NOMO-1 treated with DMSO at 0.1 percent for 48 hours (cell line): Measurements from ENCODE around the gene SDHB.

Experiments
- DNase-seq: peaks from one replicate; lab custom pipeline; 2025; ENCODE audit not compliant: unreplicated experiment; lab: John Stamatoyannopoulos, UW

The SDHB gene

DNA sequence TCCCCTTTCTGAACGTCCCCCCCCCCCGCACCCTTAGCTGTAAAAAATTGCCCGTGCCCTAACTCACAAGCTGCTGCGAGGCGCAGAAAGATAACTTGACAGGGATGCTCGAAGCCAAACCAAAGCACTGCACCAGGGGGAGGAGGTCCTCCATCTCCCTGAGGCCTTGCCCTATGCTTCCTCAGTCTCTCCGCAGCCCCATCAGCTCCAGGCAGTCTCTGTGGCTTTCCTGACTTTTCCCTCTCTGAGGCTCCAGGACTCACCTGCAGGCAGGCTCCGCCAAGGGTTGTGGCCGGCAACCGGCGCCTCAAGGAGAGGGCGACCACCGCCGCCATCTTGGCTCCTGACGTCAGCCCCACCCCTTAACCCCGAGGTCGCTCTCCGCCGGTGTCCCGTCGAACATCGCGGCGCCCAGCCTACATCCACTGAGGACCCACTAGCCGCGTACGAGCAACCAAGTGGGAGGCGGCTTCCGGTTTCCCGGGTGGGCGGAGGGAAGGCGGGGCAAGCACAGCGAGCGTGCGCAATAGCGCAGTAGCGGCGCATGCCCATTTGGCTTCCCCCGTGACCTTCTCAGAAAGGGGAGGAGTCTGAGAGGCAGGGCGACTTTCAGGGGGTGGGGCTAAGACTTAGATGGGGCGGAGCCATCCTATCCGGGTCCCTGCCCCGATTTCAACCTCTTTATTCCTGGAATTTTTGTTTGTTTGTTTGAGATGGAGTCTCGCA lies at the start of gene SDHB:
Gene SDHB, minus strand, starts transcription at position 348 of the 726 bp plus-strand sequence. Its CDS starts 13 bp downstream, at position 335.
- peak; percentile 95 for DNase-seq

DNA sequence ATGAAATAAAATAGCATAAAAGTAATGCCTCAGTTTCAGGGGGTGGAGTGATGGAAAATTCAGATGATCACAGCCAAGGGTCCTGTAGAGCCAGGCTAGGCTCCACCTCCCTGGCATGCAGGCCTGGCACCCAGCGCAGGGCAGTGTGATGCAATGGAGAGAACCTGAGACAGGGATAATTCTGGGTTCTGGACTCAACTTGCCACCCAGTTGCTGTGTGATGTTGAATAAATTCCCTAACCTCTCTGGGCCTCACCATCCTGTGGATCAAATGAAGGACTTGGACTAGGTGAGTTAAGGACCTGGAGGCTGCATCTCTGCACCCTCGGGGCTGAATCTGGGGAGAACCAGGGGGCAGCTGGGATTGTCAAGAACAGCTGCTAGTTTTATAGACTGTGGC lies 48.4 kb upstream of the SDHB start:
- DNase-seq, result no peak

DNA sequence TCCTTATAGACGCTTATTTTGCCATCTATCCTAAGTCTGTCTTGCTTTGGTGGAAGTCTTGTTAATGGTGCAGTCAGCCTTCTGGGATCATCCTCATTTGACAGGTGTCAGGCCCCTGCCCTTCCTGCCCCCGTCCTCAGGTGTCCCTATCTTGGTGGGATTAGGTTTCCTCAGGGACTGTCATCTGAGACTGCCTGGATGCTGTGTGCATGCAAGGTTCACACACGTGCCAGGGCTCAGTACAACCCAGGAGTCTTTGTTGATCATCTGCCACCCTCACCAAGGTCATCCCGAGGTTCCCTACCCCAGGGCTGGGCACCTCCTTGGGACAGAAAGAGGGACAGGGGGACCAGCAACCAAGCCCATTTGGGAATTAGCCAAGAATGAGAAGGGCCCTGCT lies 47.4 kb upstream of the SDHB start:
- DNase-seq, result no peak

DNA sequence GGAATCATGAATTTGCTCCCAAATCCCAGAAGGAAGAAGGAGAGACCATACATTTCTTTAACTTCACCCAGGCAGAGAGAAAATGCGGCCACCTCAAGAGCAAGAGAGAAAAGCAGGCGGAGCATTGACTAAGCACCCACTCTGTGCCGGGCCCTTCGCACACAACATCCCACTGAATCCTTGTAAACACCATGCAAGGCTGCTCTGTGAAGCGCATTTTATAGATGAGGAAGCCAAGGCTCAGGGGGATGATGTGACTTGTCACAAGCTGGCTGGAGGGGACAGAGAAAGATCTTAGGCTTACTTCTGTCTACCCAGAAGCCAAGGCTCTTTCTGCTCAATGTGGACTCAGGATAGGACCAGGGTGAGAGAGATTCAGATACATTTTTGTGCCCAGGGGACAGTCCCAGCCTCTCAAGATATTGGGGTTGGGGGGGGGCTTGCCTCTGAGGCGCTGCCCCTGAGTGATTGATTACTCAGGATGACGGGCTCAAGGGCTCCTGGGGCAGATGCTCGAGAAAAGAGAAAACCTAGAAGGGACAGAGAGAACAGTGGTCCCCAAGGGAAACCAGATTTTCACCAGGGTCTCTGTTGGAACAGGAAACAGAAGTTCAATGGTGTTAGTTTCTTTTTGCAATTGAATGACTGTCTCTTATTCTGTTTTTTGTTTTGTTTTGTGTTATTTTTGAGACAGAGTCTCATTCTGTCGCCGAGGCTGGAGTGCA lies 45.9 kb upstream of the SDHB start:
- DNase-seq, result no peak

DNA sequence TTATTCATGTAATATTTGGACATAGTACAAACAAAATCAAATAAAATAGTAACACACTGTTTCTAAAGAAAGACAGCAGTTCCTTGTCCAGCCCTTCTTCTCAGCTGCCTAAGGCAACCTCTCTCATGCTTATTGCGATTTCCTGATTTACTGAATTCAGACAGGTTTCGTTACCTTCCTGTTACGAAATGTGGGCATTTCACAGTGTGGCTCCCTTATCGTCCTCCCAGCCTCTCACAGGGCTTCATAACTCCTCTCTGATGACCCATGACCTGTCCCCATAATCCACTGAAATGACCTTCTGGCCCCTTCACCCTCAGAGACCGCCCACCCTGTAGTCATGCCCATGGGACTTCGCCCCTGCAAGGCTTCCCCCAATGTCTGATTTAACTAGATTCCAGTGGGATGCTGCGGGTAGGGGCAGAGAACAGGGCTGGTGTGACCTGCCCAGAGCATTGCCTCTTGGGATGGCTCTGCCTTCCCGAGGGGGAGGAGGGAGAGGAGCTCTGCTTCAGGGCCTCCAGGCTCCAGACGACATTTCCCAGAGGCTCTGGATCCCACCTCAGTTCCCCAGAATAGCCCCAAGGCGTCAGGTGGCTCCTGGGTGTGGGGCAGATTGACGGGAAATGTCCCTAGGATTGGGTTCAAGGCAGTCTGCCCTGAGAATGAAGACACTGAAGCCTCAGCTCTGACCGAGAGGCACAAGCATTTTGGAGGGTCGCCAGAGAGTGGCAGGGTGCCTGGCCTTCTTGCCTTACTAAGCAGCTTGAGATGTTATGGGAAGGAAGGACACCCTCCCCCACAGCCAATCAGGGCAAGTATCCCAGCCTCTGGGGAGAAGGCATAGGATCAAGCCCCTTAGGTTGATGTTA lies 44.9 kb upstream of the SDHB start:
- DNase-seq, result peak; percentile 88

DNA sequence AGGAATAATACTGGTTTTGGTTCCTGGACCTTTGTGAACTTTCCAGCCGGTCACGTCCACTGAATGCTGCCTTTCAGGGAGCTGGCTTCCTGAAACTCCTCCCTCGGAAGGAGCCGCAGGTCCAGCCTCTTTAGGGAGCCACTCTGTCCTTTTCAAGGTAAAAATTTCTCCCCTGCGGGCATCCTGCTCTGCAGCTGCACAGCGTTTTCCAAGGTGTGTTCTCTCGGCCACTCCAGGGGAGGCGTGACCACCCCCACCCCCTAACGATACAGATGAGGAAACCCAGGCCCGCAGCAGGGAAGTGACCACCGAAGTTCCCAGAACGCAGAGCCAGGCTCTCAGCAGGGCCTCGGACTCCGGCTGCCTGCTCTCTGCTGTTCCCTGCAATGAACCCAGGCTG lies 44.0 kb upstream of the SDHB start:
- DNase-seq, result no peak

DNA sequence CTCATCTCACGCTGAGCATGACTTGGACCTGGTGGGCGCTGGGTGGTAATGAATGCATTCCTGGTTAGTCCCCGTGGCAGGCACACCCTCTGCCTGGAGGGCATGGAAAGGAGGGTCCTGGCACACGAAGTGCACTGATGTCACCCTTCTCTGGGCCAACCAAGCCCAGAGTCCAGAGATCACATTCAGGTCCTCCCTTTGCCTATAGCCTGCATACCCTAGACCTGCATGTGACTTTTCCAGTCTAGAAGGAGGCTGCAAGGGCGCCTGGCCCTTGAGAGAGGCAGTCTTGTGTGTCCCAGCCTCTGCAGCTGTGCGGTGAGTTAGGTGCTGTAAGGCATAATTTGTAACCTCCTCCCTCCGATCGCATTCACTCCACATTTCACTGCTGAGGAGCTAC lies 43.3 kb upstream of the SDHB start:
- DNase-seq, result no peak

DNA sequence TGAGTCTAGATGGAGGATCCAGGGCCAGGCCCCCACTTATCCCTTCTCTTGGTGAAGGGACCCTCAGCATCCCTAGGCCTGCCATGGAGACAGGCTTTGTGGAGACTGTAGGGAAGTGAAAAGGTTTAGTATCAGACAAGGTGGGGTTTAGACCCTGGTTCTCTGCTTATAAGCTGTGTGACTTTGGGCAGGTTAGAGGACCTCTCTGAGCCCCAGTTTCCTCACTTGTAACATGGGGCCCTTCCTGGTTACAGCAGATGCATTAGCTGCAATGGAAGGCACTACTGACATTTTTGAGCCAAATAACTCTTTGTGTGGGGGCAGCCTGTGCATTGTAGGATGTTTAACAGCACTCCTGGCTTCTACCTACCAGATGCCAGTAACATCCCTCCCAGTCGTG lies 42.8 kb upstream of the SDHB start:
- no peak for DNase-seq

DNA sequence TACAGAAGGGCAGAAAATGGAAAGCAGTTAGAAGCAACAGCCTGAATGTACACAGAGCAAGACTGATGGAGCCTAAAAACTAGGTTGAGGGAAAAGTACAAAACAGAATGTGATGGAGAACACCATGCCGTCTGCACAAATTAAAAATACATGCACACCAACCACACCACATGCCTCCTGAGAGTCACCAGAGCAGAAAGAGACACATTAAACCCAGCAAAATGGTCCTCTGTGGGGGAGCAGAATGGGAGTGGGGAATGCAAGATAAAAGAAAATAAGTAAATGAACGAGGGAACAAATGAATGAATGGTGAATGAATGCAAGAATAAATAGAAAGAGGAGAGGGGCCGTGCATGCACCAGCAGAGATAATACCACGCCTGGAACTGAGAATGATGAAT lies 41.3 kb upstream of the SDHB start:
- DNase-seq, result no peak

DNA sequence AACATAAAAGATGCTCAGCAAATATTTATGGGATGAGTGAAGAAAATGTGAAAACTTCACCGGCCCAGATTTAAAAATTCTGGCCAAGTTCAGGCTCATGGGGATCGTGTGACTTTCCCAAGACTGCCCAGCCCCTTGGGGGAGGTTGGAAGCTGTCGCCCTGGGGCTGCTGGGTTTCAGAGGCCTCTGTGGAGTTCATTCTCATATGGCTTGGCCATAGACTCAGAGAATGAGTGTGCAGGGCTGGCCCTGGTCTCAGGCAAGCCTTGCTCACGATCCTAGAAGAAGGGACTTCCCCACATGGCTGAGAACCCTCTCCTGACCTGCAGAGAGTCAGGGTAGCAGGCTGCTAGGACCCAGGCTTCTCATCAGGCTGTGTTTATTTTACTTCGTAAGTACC lies 40.8 kb upstream of the SDHB start:
- DNase-seq, result no peak

DNA sequence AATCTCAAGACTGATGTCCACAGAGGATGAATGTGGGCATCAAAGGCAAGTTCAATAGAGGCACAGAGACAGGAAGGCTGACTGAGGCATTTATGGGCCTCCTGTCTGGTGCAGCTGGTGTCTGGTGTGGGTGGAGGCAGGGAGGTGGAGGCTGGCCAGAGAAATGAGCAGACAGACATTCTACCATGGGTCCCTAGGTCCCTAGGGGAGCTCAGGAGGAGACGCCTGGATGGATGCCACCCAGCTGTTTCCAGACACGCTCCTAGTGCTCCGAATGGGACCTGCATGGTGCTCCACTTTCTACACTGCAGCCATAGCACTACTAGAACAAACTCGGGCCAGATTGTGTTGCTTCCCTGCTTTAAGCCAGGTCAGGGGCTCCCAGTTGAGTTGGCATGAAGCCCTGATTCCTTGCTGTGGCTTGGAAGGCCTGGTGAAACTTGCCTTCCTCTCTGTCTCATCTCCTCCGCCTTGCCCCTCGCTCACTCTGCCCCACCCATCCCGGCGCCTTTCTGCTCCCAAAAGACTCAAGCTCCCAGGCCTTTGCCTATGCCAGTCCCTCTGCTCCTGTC lies 40.1 kb upstream of the SDHB start:
- no peak for DNase-seq

DNA sequence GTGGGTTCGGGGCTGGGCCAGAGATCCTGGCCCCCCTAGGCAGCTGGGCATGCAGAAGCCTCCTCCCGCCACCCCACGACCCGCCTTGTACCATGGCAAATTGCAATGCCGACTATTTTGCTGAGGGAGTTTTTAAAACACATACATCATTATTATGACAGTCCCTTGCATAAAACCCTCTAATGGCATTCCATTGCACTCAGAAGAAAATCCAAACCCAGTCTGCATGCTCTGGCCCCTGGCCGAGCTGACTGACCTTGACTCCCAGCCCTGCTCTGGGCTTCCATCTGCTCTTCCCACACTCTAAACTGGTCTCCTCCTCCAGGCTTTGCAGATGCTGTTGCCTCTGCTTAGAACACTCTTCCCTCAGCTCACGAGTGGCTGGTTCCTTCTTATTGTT lies 37.4 kb upstream of the SDHB start:
- DNase-seq, result no peak

DNA sequence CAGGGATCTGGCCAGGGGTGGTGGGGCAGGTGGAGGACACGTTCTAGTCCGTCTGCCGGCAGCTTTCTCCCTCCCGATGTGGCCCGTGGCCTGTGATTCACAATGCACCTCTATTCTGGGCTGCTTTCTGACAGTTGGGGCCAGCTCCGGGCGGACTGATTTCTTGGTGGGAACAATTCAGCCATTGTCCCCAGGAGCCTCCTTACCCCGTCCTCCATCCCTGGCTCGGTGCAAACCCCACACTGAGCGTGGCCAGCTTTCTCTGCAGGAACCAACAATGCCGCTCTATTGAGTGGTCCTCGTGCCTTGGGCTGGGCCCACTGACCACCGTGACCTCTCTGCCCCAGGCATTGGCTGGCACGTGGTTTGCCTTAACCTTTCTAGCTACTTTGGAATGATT lies 35.7 kb upstream of the SDHB start:
- no peak for DNase-seq

DNA sequence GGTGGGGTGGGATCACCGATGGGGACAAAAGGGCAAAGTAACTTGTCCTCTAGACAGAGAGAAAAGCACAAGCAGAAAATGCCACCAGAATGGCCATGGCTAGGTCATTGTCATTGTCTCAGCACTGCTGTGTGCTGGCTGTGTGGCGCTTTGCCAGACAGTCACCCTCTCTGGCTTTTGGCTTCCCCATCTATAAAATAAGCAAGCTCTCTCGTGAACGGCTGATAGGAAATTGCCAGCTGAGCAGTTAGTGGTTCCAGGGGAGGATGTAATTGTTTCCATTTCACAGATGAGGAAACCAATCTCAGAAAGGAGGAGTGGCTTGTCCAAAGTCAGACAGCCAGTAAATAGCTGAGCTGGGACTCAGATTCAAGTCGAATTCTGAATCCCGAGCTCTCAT lies 32.9 kb upstream of the SDHB start:
- no peak for DNase-seq

DNA sequence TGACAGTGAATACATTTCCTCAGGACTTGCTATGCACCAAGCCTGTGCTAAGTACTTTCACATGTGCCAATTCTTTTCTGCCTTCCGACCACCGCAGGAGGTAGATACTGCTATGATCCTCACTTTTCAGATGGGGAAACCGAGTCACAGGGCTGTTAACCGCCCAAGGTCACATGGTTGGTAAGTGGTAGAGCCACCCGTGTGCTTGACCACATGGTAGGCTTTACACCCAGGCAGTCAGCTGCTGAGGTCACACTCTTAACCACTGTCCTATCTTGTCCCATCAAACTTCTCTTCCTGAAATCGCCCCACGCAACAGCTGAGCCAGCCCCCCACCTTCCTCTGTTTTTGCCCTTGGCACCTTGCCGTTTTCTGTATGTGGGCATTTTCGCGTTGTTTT lies 31.0 kb upstream of the SDHB start:
- DNase-seq, result no peak

DNA sequence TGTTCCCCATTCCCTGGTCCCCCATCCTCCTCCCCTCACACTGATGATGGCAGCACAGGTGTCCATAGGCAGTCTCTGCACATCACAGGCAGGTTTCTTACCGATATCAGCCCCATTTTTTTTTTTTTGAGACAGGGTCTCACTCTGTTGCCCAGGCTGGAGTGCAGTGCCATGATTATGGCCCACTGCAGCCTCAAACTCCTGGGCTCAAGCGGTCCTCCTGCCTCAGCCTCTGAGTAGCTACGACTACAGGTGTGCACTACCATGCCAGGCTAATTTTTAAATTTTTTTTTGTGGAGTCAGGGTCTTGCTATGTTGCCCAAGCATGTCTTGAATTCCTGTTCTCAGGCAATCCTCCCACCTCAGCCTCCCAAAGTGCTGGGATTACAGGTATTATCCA lies 28.9 kb upstream of the SDHB start:
- DNase-seq, result no peak

DNA sequence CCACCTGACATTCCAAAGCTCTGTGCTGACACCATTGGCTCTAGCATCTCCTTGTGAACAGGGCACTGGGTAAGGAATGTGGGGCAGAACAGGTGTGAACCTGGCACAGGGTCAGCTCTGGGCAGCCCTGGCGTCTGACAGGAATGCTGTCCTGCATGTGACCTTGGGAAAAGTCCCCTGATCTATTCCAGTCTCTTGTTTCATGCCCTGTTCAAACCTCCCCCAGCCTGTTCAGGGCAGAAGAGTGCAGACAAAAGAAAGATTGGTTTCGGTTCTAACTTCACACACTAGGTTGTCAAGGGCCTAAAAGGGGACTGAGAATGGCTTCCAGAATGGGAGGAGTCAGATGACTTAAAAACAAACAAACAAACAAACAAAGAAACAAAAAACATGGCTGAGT lies 27.6 kb upstream of the SDHB start:
- DNase-seq, result no peak

DNA sequence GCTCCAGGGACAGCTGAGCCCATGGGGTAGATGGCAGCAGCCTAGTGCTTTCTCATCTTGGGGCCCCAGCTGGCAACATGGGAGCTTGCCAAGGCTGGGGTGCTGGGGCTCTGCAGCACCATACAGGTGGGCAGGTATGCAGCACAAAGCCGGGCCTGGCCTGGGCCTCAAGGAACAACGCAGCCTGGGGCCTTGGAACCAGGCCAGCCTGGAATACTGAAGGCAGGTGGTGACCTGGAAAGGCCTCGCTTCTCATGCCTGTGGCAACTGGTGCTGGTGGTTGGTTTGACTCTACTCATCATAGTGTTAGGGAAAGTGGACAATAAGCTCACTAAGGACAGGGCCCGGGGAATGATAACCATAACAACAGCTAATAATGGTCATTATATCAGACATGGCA lies 27.0 kb upstream of the SDHB start:
- DNase-seq, result no peak

DNA sequence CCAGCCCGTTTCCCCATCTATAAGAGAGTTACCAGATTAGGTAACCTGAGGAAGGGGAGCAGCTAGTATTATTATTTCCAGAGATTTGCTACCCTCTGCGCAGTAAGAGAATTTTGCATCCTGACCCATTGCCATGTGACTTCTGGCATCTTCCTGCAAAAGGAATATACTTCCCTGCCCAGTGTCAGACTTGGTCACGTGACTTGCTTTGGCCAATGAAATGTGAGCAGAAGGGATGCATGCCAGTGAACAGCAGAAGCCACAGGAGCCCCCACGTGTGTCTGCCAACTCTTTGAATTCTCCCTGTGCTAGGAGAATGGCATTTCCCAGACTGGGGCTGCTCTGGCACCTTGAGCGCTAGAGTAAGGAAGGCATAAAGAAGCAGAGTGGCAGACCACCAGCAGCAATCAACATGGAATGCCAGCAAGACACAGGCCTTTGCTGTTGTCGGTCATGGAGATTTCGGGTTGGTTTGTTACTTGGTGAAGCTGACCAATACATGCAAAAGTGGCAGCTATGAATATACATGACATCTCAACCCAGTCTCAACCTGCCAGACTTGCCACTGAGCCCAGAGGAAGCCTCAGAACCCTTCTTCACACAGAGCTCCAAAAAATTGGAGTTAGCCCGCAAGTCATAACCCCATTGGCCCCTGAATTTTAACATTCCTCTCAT lies 26.4 kb upstream of the SDHB start:
- no peak for DNase-seq

DNA sequence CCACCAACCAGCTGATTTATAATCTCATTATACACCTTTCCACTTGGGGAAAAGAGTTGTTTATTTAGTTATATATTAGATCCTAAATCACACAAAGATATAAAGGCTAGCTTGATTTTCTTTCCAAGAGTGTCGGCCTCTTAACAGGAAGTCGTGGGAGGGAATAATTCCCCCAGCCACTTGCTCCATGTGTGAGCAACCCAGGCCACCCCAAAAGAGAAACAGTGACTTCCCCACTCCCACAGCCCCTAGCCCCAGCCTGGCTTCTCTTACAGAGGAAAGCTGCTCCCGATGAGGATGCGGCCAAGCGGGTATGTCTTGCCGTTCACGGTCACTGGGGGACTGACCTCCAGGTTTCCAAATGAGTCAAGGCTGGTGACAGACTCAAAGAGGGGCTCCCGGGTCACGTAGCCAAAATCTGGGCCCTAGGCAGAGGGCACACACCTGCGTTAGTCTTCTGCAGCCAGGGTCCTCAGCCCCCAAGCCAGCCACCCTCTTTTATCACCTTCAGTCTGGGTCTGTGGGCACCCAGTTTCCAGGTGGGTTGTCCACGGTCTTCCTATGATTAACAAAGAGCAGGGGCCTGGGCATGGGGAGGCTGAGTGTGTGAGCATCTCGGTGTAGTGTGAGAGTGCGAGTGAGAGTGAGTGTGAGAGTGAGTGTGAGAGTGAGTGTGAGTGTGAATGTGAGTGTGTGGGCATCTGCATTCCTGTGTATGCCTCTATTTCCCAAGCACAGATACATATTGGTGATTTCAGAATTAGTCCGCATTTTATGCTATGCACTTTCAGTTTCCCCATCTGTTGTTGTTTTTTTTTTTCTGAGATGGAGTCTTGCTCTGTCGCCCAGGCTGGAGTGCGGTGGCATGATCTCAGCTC lies 25.4 kb upstream of the SDHB start:
- no peak for DNase-seq
